ENCODE results near the gene P2RX3. TPM values are rescaled to one million over a fixed set of nuclear protein-coding genes. Genes with fewer than 3 reads are reported as not detected.
A peak's percentile ranks its signal among the peaks of the same experiment; 100 is the strongest.

The P2RX3 gene
- total RNA-seq, 1 experiment from 2014 or later, result not detected

GRCh38 chr11:57339328-57339727 is 1.2 kb downstream of the P2RX3 start:
- TF ChIP-seq CTCF (conservative IDR thresholded peaks at IDR 0.05) (no peak), EZH2 (IDR thresholded peaks at IDR 0.05; ENCODE audit: low read depth) (no peak)
- ChIA-PET POLR2A (ENCODE audit: unreplicated experiment) (no interaction called here), CTCF (interaction anchor here (0.9 to 1.0 kb wide), 2 partner anchors 28 to 90 kb away, joined by 3 to 5 read pairs; no protein-coding TSS in a partner anchor)
- no peak for DNase-seq
- Histone ChIP-seq H3K4me2 (peak overlapping the region; percentile 36; the same call in 1 of the 2 replicates), H3K4me3 (no peak overlapping the region), H3K36me3 (ENCODE audit: low read depth) (peaks cover 4% of the 10 kb centered on the region; the same call in 1 of the 2 replicates), H3K9me2 (ENCODE audit: insufficient read depth) (no peaks in the 10 kb centered on the region), H3K4me1 (replicated peaks; ENCODE audit: insufficient read depth) (peaks cover 26% of the 10 kb centered on the region), H4K20me1 (ENCODE audit: insufficient read depth) (no peaks in the 10 kb centered on the region), H2AFZ (peak overlapping the region; percentile 62), H3F3A (ENCODE audit: insufficient read depth, low read depth) (no peaks in the 10 kb centered on the region), H3K27me3 (ENCODE audit: insufficient read depth, low read depth) (no peaks in the 10 kb centered on the region), H3K9me3 (ENCODE audit: insufficient read depth, low read depth) (no peaks in the 10 kb centered on the region), H3K79me2 (ENCODE audit: low read depth) (peaks cover 18% of the 10 kb centered on the region), H3K27ac (no peak overlapping the region)
- no TSS peak for BruUV-seq (replicated peaks)
- intact Hi-C loops (cut with micrococcal nuclease; ENCODE audit: unreplicated experiment), result loop anchor here (5.0 kb wide), 1 partner anchor 497 kb away; no protein-coding TSS in a partner anchor

- Histone ChIP-seq H3K27me3 (ENCODE audit: insufficient read depth, low read depth) (no peaks in the 10 kb centered on the region), H3K4me1 (replicated peaks; ENCODE audit: insufficient read depth) (peaks cover 19% of the 10 kb centered on the region), H3K9me3 (ENCODE audit: insufficient read depth, low read depth) (no peaks in the 10 kb centered on the region), H3K9me2 (ENCODE audit: insufficient read depth) (no peaks in the 10 kb centered on the region), H3K4me3 (no peak overlapping the region), H3K36me3 (ENCODE audit: low read depth) (no peaks in the 10 kb centered on the region), H3K27ac (no peak overlapping the region), H2AFZ (no peak overlapping the region), H4K20me1 (ENCODE audit: insufficient read depth) (no peaks in the 10 kb centered on the region), H3K4me2 (no peak overlapping the region), H3F3A (ENCODE audit: insufficient read depth, low read depth) (no peaks in the 10 kb centered on the region; the same call in 1 of the 2 replicates), H3K79me2 (ENCODE audit: low read depth) (peaks cover 10% of the 10 kb centered on the region)
- ChIA-PET POLR2A (ENCODE audit: unreplicated experiment) (no interaction called here), CTCF (interaction anchor here (0.6 to 0.9 kb wide), 3 partner anchors 29 to 91 kb away, joined by 3 to 6 read pairs (median 3); no protein-coding TSS in a partner anchor)
- no peak for DNase-seq
- TF ChIP-seq CTCF (conservative IDR thresholded peaks at IDR 0.05) (no peak), EZH2 (IDR thresholded peaks at IDR 0.05; ENCODE audit: low read depth) (no peak)
- intact Hi-C loops (cut with micrococcal nuclease; ENCODE audit: unreplicated experiment), result loop anchor here (1.0 kb wide), 1 partner anchor 224 kb away; no protein-coding TSS in a partner anchor
- BruUV-seq (replicated peaks), result no TSS peak
Observed at GRCh38 chr11:57340039-57340615, 2.0 kb downstream of the P2RX3 start.

- POLR2A ChIA-PET (ENCODE audit: unreplicated experiment), result no interaction called here
- Histone ChIP-seq H3F3A (ENCODE audit: insufficient read depth, low read depth) (no peaks in the 10 kb centered on the region; the same call in 1 of the 2 replicates), H3K27ac (no peak overlapping the region), H3K4me1 (replicated peaks; ENCODE audit: insufficient read depth) (peaks cover 14% of the 10 kb centered on the region), H3K9me2 (ENCODE audit: insufficient read depth) (no peaks in the 10 kb centered on the region), H3K79me2 (ENCODE audit: low read depth) (peaks cover under 1% of the 10 kb centered on the region; the same call in 1 of the 2 replicates), H3K27me3 (ENCODE audit: insufficient read depth, low read depth) (no peaks in the 10 kb centered on the region), H3K4me2 (no peak overlapping the region), H2AFZ (no peak overlapping the region), H3K36me3 (ENCODE audit: low read depth) (no peaks in the 10 kb centered on the region), H3K9me3 (ENCODE audit: insufficient read depth, low read depth) (no peaks in the 10 kb centered on the region), H3K4me3 (no peak overlapping the region), H4K20me1 (ENCODE audit: insufficient read depth) (no peaks in the 10 kb centered on the region)
- BruUV-seq (replicated peaks), result no TSS peak
- TF ChIP-seq EZH2 (IDR thresholded peaks at IDR 0.05; ENCODE audit: low read depth) (no peak), CTCF (conservative IDR thresholded peaks at IDR 0.05) (no peak)
- intact Hi-C loops (cut with micrococcal nuclease; ENCODE audit: unreplicated experiment), result no loop called here
- CTCF ChIA-PET, result interaction anchor here (0.6 kb wide), 1 partner anchor 139 kb away, joined by 3 read pairs; no protein-coding TSS in a partner anchor
- DNase-seq, result no peak
Observed at GRCh38 chr11:57341250-57341808, 3.2 kb downstream of the P2RX3 start.

Measured in PC-9 (cell line).